Keratinocyte (primary cell): ENCODE measurements around the gene DACH1. TPM values are rescaled to one million over a fixed set of nuclear protein-coding genes. Genes with fewer than 3 reads are reported as not detected.

Source experiments
- DNase-seq: peaks from one replicate; pipeline ENCODE4 v3.0.0-alpha.2; 2011; ENCODE audit warnings: low read depth, missing footprints, low spot score
- FAIRE-seq: peaks from 2 replicates; lab custom pipeline; 2011; peaks lifted over from hg19 to GRCh38; lab: Jason Lieb, UNC
- H2AFZ ChIP-seq: 2 replicates; pipeline ENCODE4 v1.6.0; 2012; ENCODE audit warnings: low read length, control low read depth, inconsistent platforms; ENCODE audit not compliant: control insufficient read depth
- H3K27ac ChIP-seq: 2 replicates; pipeline ENCODE4 v1.5.1; 2011; ENCODE audit warnings: low read length; ENCODE audit not compliant: control insufficient read depth, insufficient read depth
- H3K27me3 ChIP-seq: 3 replicates; pipeline ENCODE4 v1.6.0; 2011; ENCODE audit warnings: low read length; ENCODE audit not compliant: control insufficient read depth, insufficient read depth; ENCODE audit errors: extremely low read depth
- H3K36me3 ChIP-seq, 2 experiments: 2 replicates in 1 of 2; 3 replicates in 1 of 2; pipeline ENCODE4 v1.5.1; 2011; ENCODE audit warnings: low read length in 2 of 2, mild to moderate bottlenecking in 1 of 2; ENCODE audit not compliant: control insufficient read depth in 2 of 2, insufficient read depth in 2 of 2; ENCODE audit errors: extremely low read depth in 1 of 2
- H3K4me1 ChIP-seq: 3 replicates; pipeline ENCODE4 v1.5.1; 2011; ENCODE audit warnings: low read length; ENCODE audit not compliant: control insufficient read depth, insufficient read depth; ENCODE audit errors: extremely low read depth
- H3K4me2 ChIP-seq: 3 replicates; pipeline ENCODE4 v1.6.0; 2011; ENCODE audit warnings: low read depth, low read length; ENCODE audit not compliant: control insufficient read depth, insufficient read depth; ENCODE audit errors: extremely low read depth
- H3K4me3 ChIP-seq, 3 experiments: fragments of 200-600 bp in 1 of 3; sonication (generic) in 1 of 3; 2 replicates in 2 of 3; 3 replicates in 1 of 3; pipeline ENCODE4 v1.5.1; 2011 to 2016; ENCODE audit warnings: low read length in 3 of 3, mild to moderate bottlenecking in 3 of 3, control low read depth in 2 of 3, inconsistent platforms in 1 of 3, low read depth in 1 of 3, mixed read lengths in 1 of 3, mixed run types in 1 of 3, moderate library complexity in 1 of 3; ENCODE audit not compliant: control insufficient read depth in 2 of 3, insufficient read depth in 2 of 3; ENCODE audit errors: extremely low read depth in 1 of 3
- H3K79me2 ChIP-seq: 2 replicates; pipeline ENCODE4 v1.6.0; 2012; ENCODE audit warnings: low read length; ENCODE audit not compliant: control insufficient read depth, insufficient read depth
- H3K9ac ChIP-seq: 3 replicates; pipeline ENCODE4 v1.6.0; 2011; ENCODE audit warnings: low read length; ENCODE audit not compliant: control insufficient read depth, insufficient read depth; ENCODE audit errors: extremely low read depth
- H3K9me1 ChIP-seq: 3 replicates; pipeline ENCODE4 v1.6.0; 2011; ENCODE audit warnings: low read length; ENCODE audit not compliant: control insufficient read depth, insufficient read depth; ENCODE audit errors: extremely low read depth
- H3K9me3 ChIP-seq: 2 replicates; pipeline ENCODE4 v1.5.1; 2012; ENCODE audit warnings: low read depth, low read length; ENCODE audit not compliant: control insufficient read depth
- H4K20me1 ChIP-seq: 3 replicates; pipeline ENCODE4 v1.6.0; 2011; ENCODE audit warnings: low read length; ENCODE audit not compliant: control insufficient read depth, insufficient read depth; ENCODE audit errors: extremely low read depth
- EZH2 ChIP-seq: IDR thresholded peaks from one replicate; pipeline ENCODE4 v1.6.1; 2012; ENCODE audit warnings: inconsistent platforms, mild to moderate bottlenecking, low read length, moderate library complexity
- dilution Hi-C: fragments of 300-500 bp; cut with MboI; formaldehyde crosslinking; loops from one replicate; pipeline ENCODE4 v1.7.0; 2020; ENCODE audit warnings: low sequenced_read_pairs; ENCODE audit not compliant: extremely low pct_ligation_motif_present
- polyA plus RNA-seq, 5 experiments: library from polyadenylated mRNA; depleted of rRNA in 3 of 5; stranded (reverse) in 3 of 5; stranded (forward) in 1 of 5; unstranded in 1 of 5; fragments of >200 nt; gene quantifications; 1 replicate in 1 of 5; 2 replicates in 3 of 5; 3 replicates in 1 of 5; pipeline versions ENCODE4 v1.2.1 to v1.2.3, GENCODE V29; 2011 to 2012; ENCODE audit warnings: missing spikeins in 2 of 5, low read depth in 1 of 5, low replicate concordance in 1 of 5
- TF ChIP-seq, protein P1 (sequence below), 3 experiments: IDR thresholded peaks in 1 of 3; conservative IDR thresholded peaks in 1 of 3; optimal IDR thresholded peaks in 1 of 3; 2 replicates in 2 of 3; 3 replicates in 1 of 3; pipeline versions ENCODE3 to v1.5.1; 2011; ENCODE audit warnings: low read length in 3 of 3, mild to moderate bottlenecking in 3 of 3, moderate library complexity in 2 of 3, control low read depth in 1 of 3, inconsistent platforms in 1 of 3; ENCODE audit not compliant: insufficient read depth in 2 of 3; ENCODE audit errors: extremely low read depth in 1 of 3

The DACH1 gene
- polyA plus RNA-seq, 1 donor (not counting 4 experiments of a cell fraction or from before 2014, with no cell fraction given) = not detected

- no peak for DNase-seq
- Histone ChIP-seq H3K27me3 (no peaks in the 10 kb centered on the region), H3K9ac (no peak overlapping the region), H3K79me2 (no peaks in the 10 kb centered on the region), H3K9me3 (no peaks in the 10 kb centered on the region), H3K36me3 (no peaks in the 10 kb centered on the region), H3K27ac (no peak overlapping the region), H2AFZ (no peak overlapping the region), H3K4me1 (no peaks in the 10 kb centered on the region), H3K4me2 (no peak overlapping the region), H4K20me1 (no peaks in the 10 kb centered on the region), H3K9me1 (no peaks in the 10 kb centered on the region), H3K4me3 (no peak overlapping the region)
- dilution Hi-C loops = no loop called here
- TF ChIP-seq, protein P1, sequence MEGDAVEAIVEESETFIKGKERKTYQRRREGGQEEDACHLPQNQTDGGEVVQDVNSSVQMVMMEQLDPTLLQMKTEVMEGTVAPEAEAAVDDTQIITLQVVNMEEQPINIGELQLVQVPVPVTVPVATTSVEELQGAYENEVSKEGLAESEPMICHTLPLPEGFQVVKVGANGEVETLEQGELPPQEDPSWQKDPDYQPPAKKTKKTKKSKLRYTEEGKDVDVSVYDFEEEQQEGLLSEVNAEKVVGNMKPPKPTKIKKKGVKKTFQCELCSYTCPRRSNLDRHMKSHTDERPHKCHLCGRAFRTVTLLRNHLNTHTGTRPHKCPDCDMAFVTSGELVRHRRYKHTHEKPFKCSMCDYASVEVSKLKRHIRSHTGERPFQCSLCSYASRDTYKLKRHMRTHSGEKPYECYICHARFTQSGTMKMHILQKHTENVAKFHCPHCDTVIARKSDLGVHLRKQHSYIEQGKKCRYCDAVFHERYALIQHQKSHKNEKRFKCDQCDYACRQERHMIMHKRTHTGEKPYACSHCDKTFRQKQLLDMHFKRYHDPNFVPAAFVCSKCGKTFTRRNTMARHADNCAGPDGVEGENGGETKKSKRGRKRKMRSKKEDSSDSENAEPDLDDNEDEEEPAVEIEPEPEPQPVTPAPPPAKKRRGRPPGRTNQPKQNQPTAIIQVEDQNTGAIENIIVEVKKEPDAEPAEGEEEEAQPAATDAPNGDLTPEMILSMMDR (optimal IDR thresholded peaks at IDR 0.05 in 1 of 3, IDR thresholded peaks at IDR 0.05 in 1 of 3, conservative IDR thresholded peaks at IDR 0.05 in 1 of 3; ENCODE audit: extremely low read depth in 1 of 3, insufficient read depth in 2 of 3, low read length in 3 of 3) = no peak
- no peak for TF ChIP-seq EZH2
- no peak for FAIRE-seq
Measured at GRCh38 chr13:71605744-71606143, 261.3 kb downstream of the DACH1 start.

- Histone ChIP-seq H3K9me3 (no peaks in the 10 kb centered on the region), H3K79me2 (no peaks in the 10 kb centered on the region), H2AFZ (no peak overlapping the region), H3K36me3 (no peaks in the 10 kb centered on the region), H4K20me1 (no peaks in the 10 kb centered on the region), H3K4me1 (no peaks in the 10 kb centered on the region), H3K27ac (no peak overlapping the region), H3K4me3 (no peak overlapping the region), H3K9me1 (no peaks in the 10 kb centered on the region), H3K9ac (no peak overlapping the region), H3K27me3 (no peaks in the 10 kb centered on the region), H3K4me2 (no peak overlapping the region)
- dilution Hi-C loops = no loop called here
- FAIRE-seq (no peak), DNase-seq (no peak)
- TF ChIP-seq, protein P1 (optimal IDR thresholded peaks at IDR 0.05 in 1 of 3, IDR thresholded peaks at IDR 0.05 in 1 of 3, conservative IDR thresholded peaks at IDR 0.05 in 1 of 3; ENCODE audit: extremely low read depth in 1 of 3, insufficient read depth in 2 of 3, low read length in 3 of 3) = no peak
- TF ChIP-seq EZH2 = no peak
Measured at GRCh38 chr13:71603255-71603654, 263.7 kb downstream of the DACH1 start.
